ENCODE data around the gene FNTB. TPM values are rescaled to one million over a fixed set of nuclear protein-coding genes. Genes with fewer than 3 reads are reported as not detected.

FNTB gene
- total RNA-seq, 1 experiment from 2014 or later: 26.7 TPM

GRCh38 chr14:64954491-64955240, 32.0 kb upstream of the FNTB start:
- no peaks in the 10 kb centered on the region for H3K79me2 ChIP-seq (ENCODE audit: insufficient read depth, low read length)
- no peaks in the 10 kb centered on the region for H3K9me2 ChIP-seq (ENCODE audit: insufficient read depth)
- H3K27ac ChIP-seq (ENCODE audit: low read depth, low read length): no peak overlapping the region
- ChIA-PET POLR2A (no interaction called here), CTCF (no interaction called here), RAD21 (ENCODE audit: low non-redundant PET in 1 of 2, low total read pairs in 2 of 2, uncharacterized antibody in 2 of 2, unreplicated experiment in 2 of 2) (no interaction called here)
- intact Hi-C loops (cut with micrococcal nuclease): no loop called here
- no peaks in the 10 kb centered on the region for H3K36me3 ChIP-seq (ENCODE audit: control insufficient read depth in 1 of 2, insufficient read depth in 2 of 2, low read length in 2 of 2)
- DNase-seq (ENCODE audit: low read depth, low spot score) (no peak), ATAC-seq (no peak)
- H3K9me3 ChIP-seq (ENCODE audit: control insufficient read depth in 1 of 2, insufficient read depth in 1 of 2, low read depth in 1 of 2, low read length in 2 of 2): no peaks in the 10 kb centered on the region
- H3K4me3 ChIP-seq (replicated peaks in 1 of 2; ENCODE audit: low read depth in 1 of 2, low read length in 2 of 2): no peak overlapping the region
- H4K20me1 ChIP-seq (ENCODE audit: insufficient read depth): no peaks in the 10 kb centered on the region
- no TSS peak for BruUV-seq (replicated peaks)
- no peaks in the 10 kb centered on the region for H3K4me1 ChIP-seq (ENCODE audit: control insufficient read depth in 1 of 2, insufficient read depth in 2 of 2, low read length in 2 of 2)
- no peak for TF ChIP-seq YY1 (IDR thresholded peaks at IDR 0.05; ENCODE audit: extremely low read depth, insufficient replicate concordance, low read depth, low read length)
- TF ChIP-seq TCF7L2 (IDR thresholded peaks at IDR 0.05; ENCODE audit: borderline replicate concordance, extremely low read depth, insufficient read depth, insufficient read length): no peak
- TF ChIP-seq EZH2 (IDR thresholded peaks at IDR 0.05): no peak
- no peak for TF ChIP-seq EGR1 (IDR thresholded peaks at IDR 0.05; ENCODE audit: low read depth)
- TF ChIP-seq POLR2AphosphoS5 (IDR thresholded peaks at IDR 0.05; ENCODE audit: low read depth, low read length): no peak
- TF ChIP-seq SP1 (IDR thresholded peaks at IDR 0.05; ENCODE audit: low read depth): no peak
- TF ChIP-seq ATF3 (IDR thresholded peaks at IDR 0.05): no peak
- no peak for TF ChIP-seq ZNF274 (IDR thresholded peaks at IDR 0.05; ENCODE audit: low read depth, low read length)
- TF ChIP-seq REST (IDR thresholded peaks at IDR 0.05; ENCODE audit: low read depth): no peak
- no peak for TF ChIP-seq POLR2A (IDR thresholded peaks at IDR 0.05; ENCODE audit: borderline replicate concordance, extremely low read depth, insufficient read depth, insufficient read length)
- TF ChIP-seq ELF1 (IDR thresholded peaks at IDR 0.05; ENCODE audit: borderline replicate concordance, low read depth): no peak
- no peak for TF ChIP-seq SIN3A (IDR thresholded peaks at IDR 0.05; ENCODE audit: low read depth)
- TF ChIP-seq SRF (IDR thresholded peaks at IDR 0.05; ENCODE audit: low read depth): no peak
- TF ChIP-seq FOSL1 (IDR thresholded peaks at IDR 0.05; ENCODE audit: low read depth): no peak
- TF ChIP-seq MAX (IDR thresholded peaks at IDR 0.05): no peak
- no peak for TF ChIP-seq ZBTB33 (IDR thresholded peaks at IDR 0.05; ENCODE audit: extremely low read depth, insufficient replicate concordance, low read length)
- no peak for TF ChIP-seq EZH2phosphoT487 (IDR thresholded peaks at IDR 0.05; ENCODE audit: borderline replicate concordance)
- no peak for TF ChIP-seq CBX3 (IDR thresholded peaks at IDR 0.05; ENCODE audit: low read depth)
- TF ChIP-seq CEBPB (IDR thresholded peaks at IDR 0.05; ENCODE audit: low read depth): no peak
- no peak overlapping the region for H3K4me2 ChIP-seq (ENCODE audit: low read length)
- no peaks in the 10 kb centered on the region for H3K27me3 ChIP-seq (ENCODE audit: insufficient read depth, low read length)
- no peak overlapping the region for H3K9ac ChIP-seq (ENCODE audit: low read length)
- H2AFZ ChIP-seq (ENCODE audit: low read depth, low read length, poor library complexity, severe bottlenecking): no peak overlapping the region
